HepG2 (cell line): ENCODE data around the gene IL21R. TPM values are rescaled to one million over a fixed set of nuclear protein-coding genes. Genes with fewer than 3 reads are reported as not detected.

Experiments used
- ATAC-seq: fragments of 200-7000 bp; cut with Tn5 transposase; 3 replicates; pipeline ENCODE4 v1.9.1; 2020; ENCODE audit warnings: mild to moderate bottlenecking, moderate library complexity
- BruUV-seq: library from RNA; stranded (reverse); fragments of 400-500 nt; replicated peaks from 2 replicates; lab custom pipeline; 2021; lab: Mats Ljungman, UMichigan
- CTCF ChIA-PET: fragments of 300-600 bp; formaldehyde crosslinking; extraction: SDS; loops from one replicate; lab custom pipeline; 2021; ENCODE audit warnings: low total read pairs, inconsistent platforms, low intra/inter-chr PET ratio; lab: Yijun Ruan, JAX
- POLR2A ChIA-PET: fragments of 350-600 bp; sonication (Branson Sonifier 250); formaldehyde crosslinking; loops from one replicate; lab custom pipeline; 2020; ENCODE audit warnings: antibody characterized with exemption, inconsistent platforms; lab: Yijun Ruan, JAX
- DNase-seq: peaks from one replicate; pipeline ENCODE4 v3.0.0-alpha.2; 2015; ENCODE audit warnings: low spot score
- FAIRE-seq: peaks from 3 replicates; lab custom pipeline; 2011; peaks lifted over from hg19 to GRCh38; lab: Jason Lieb, UNC
- H2AFZ ChIP-seq: one replicate; pipeline ENCODE4 v1.6.1; 2011; ENCODE audit warnings: low read length, inconsistent platforms
- H3K27ac ChIP-seq: fragments of 300-600 bp; 3 replicates; pipeline ENCODE4 v1.8.0; 2011; ENCODE audit warnings: mixed run types, mild to moderate bottlenecking, mixed read lengths, low read length, inconsistent platforms; ENCODE audit not compliant: insufficient read depth; ENCODE audit errors: extremely low read length
- H3K27me3 ChIP-seq, 2 experiments: fragments of 200-600 bp in 1 of 2; 2 replicates in 1 of 2; 3 replicates in 1 of 2; pipeline versions ENCODE4 v1.6.0 to v1.8.0; 2011; ENCODE audit warnings: low read length in 2 of 2, mild to moderate bottlenecking in 2 of 2, moderate library complexity in 2 of 2, inconsistent platforms in 1 of 2; ENCODE audit not compliant: insufficient read depth in 2 of 2, control insufficient read depth in 1 of 2
- H3K36me3 ChIP-seq, 2 experiments: fragments of 200-600 bp in 1 of 2; replicated peaks in 1 of 2; 2 replicates in 1 of 2; 3 replicates in 1 of 2; pipeline versions ENCODE4 v1.5.1 to v1.8.0; 2011; ENCODE audit warnings: low read length in 2 of 2, inconsistent platforms in 1 of 2; ENCODE audit not compliant: insufficient read depth in 2 of 2, control insufficient read depth in 1 of 2
- H3K4me1 ChIP-seq: 2 replicates; pipeline ENCODE4 v1.5.1; 2012; ENCODE audit warnings: low read length, inconsistent platforms; ENCODE audit not compliant: insufficient read depth
- H3K4me2 ChIP-seq: 2 replicates; pipeline ENCODE4 v1.6.0; 2011; ENCODE audit warnings: low read depth, low read length, inconsistent platforms
- H3K4me3 ChIP-seq, 3 experiments: fragments of 200-600 bp in 1 of 3; sonication (generic), shearing (Covaris generic) in 1 of 3; replicated peaks in 1 of 3; 2 replicates each; pipeline ENCODE4 v1.5.1; 2011 to 2016; ENCODE audit warnings: low read length in 3 of 3, inconsistent platforms in 2 of 3, low read depth in 2 of 3, mild to moderate bottlenecking in 2 of 3, control low read depth in 1 of 3, mixed read lengths in 1 of 3; ENCODE audit not compliant: insufficient read depth in 1 of 3
- H3K79me2 ChIP-seq: one replicate; pipeline ENCODE4 v1.6.1; 2011; ENCODE audit warnings: low read length, inconsistent platforms; ENCODE audit not compliant: insufficient read depth
- H3K9ac ChIP-seq: 2 replicates; pipeline ENCODE4 v1.6.0; 2011; ENCODE audit warnings: mild to moderate bottlenecking, low read depth, low read length, inconsistent platforms; ENCODE audit not compliant: insufficient read depth
- H3K9me3 ChIP-seq: 2 replicates; pipeline ENCODE4 v1.5.1; 2012; ENCODE audit warnings: mild to moderate bottlenecking, low read length
- H4K20me1 ChIP-seq: 2 replicates; pipeline ENCODE4 v1.6.0; 2011; ENCODE audit warnings: inconsistent platforms, mild to moderate bottlenecking, low read length, moderate library complexity; ENCODE audit not compliant: insufficient read depth
- ADNP ChIP-seq: sonication (generic); formaldehyde crosslinking; IDR thresholded peaks from 2 replicates; pipeline ENCODE4 v1.4.0; 2020; ENCODE audit warnings: missing genetic modification reagents
- E2F2 ChIP-seq: sonication (generic); formaldehyde crosslinking; IDR thresholded peaks from 2 replicates; pipeline ENCODE4 v1.4.0; 2020; ENCODE audit warnings: missing genetic modification reagents, borderline replicate concordance
- ESRRA ChIP-seq: sonication (generic); formaldehyde crosslinking; IDR thresholded peaks from 2 replicates; pipeline ENCODE4 v1.5.1; 2020; ENCODE audit warnings: mild to moderate bottlenecking, low read depth, missing genetic modification reagents
- NRL ChIP-seq: sonication (generic); formaldehyde crosslinking; IDR thresholded peaks from 2 replicates; pipeline ENCODE4 v1.5.0; 2020; ENCODE audit warnings: missing genetic modification reagents, mild to moderate bottlenecking, moderate library complexity, borderline replicate concordance
- PCBP2 ChIP-seq: fragments of 200-400 bp; formaldehyde crosslinking; optimal IDR thresholded peaks from 2 replicates; pipeline ENCODE3; 2018; ENCODE audit warnings: low read length, low read depth; ENCODE audit not compliant: poor library complexity, severe bottlenecking
- TBX3 ChIP-seq: fragments of 450-650 bp; IDR thresholded peaks from 2 replicates; pipeline ENCODE4 v1.6.1; 2017; ENCODE audit warnings: antibody characterized with exemption, mild to moderate bottlenecking, inconsistent platforms, borderline replicate concordance
- XBP1 ChIP-seq: sonication (generic); formaldehyde crosslinking; IDR thresholded peaks from 2 replicates; pipeline ENCODE4 v1.5.0; 2020; ENCODE audit warnings: missing genetic modification reagents
- ZFP41 ChIP-seq: sonication (generic); formaldehyde crosslinking; IDR thresholded peaks from 2 replicates; pipeline ENCODE4 v1.4.0; 2020; ENCODE audit warnings: mild to moderate bottlenecking, missing genetic modification reagents, borderline replicate concordance
- ZMYM3 ChIP-seq: sonication (generic); formaldehyde crosslinking; IDR thresholded peaks from 2 replicates; pipeline ENCODE4 v1.5.1; 2020; ENCODE audit warnings: mild to moderate bottlenecking, missing genetic modification reagents
- ZNF160 ChIP-seq: sonication (generic); formaldehyde crosslinking; IDR thresholded peaks from 2 replicates; pipeline ENCODE4 v1.8.0; 2022; ENCODE audit warnings: mild to moderate bottlenecking, inconsistent platforms, missing genetic modification reagents
- ZNF232 ChIP-seq: sonication (generic); formaldehyde crosslinking; IDR thresholded peaks from 2 replicates; pipeline ENCODE4 v1.4.0; 2020; ENCODE audit warnings: missing genetic modification reagents, borderline replicate concordance
- ZNF766 ChIP-seq: sonication (generic); formaldehyde crosslinking; IDR thresholded peaks from 2 replicates; pipeline ENCODE4 v1.5.0; 2020; ENCODE audit warnings: missing genetic modification reagents, borderline replicate concordance
- ZNF790 ChIP-seq: sonication (generic); formaldehyde crosslinking; IDR thresholded peaks from 2 replicates; pipeline ENCODE4 v1.8.0; 2022; ENCODE audit warnings: missing genetic modification reagents, mild to moderate bottlenecking, borderline replicate concordance
- ZNF839 ChIP-seq: sonication (generic); formaldehyde crosslinking; IDR thresholded peaks from 2 replicates; pipeline ENCODE4 v1.4.0; 2020; ENCODE audit warnings: missing genetic modification reagents, mild to moderate bottlenecking, borderline replicate concordance
- ZNF850 ChIP-seq: sonication (generic); formaldehyde crosslinking; conservative IDR thresholded peaks from 2 replicates; pipeline ENCODE4 v1.9.0; 2021; ENCODE audit warnings: mild to moderate bottlenecking, missing genetic modification reagents
- ZNF878 ChIP-seq: sonication (generic); formaldehyde crosslinking; IDR thresholded peaks from 2 replicates; pipeline ENCODE4 v1.8.1; 2023; ENCODE audit warnings: mild to moderate bottlenecking, missing genetic modification reagents, moderate library complexity
- WGBS: methylation state at CpG from one replicate; pipeline ENCODE4 v1.1.6; 2017; ENCODE audit warnings: low lambda C conversion rate; 5-methylcytosine and 5-hydroxymethylcytosine counted together
- in situ Hi-C: cut with HindIII; loops from 2 replicates; pipeline ENCODE4 v1.10.0; 2017; ENCODE audit warnings: low pct_unique_long_range_greater_than_20kb; ENCODE audit not compliant: extremely low pct_ligation_motif_present
- intact Hi-C: fragments of 100-400 bp; cut with micrococcal nuclease; formaldehyde crosslinking; loops from one replicate; pipeline ENCODE4 v1.10.0; 2022; ENCODE audit not compliant: unreplicated experiment
- polyA plus RNA-seq, 8 experiments: library from polyadenylated mRNA; depleted of rRNA in 3 of 8; stranded (reverse) in 7 of 8; unstranded in 1 of 8; fragments of >200 nt; fragmentation: Illumina TruSeq in 4 of 8; extraction: Trizol in 4 of 8; gene quantifications; 2 replicates each; pipeline versions ENCODE4 v1.2.1 to v1.2.3, GENCODE V29; 2011 to 2016; ENCODE audit warnings: low read depth in 4 of 8, missing spikeins in 1 of 8, mixed read lengths in 1 of 8; ENCODE audit not compliant: insufficient read depth in 1 of 8
- total RNA-seq, 5 experiments: library from RNA; depleted of rRNA; stranded (reverse); fragments of >200 nt; fragmentation: Illumina TruSeq; extraction: Trizol; gene quantifications; 2 replicates each; pipeline ENCODE4 v1.2.3, GENCODE V29; 2016; ENCODE audit warnings: low read depth in 1 of 5

The IL21R gene
- total and polyA plus RNA-seq, 2 of the 13 experiments (the other 11 are each of a cell fraction or from before 2014, with no cell fraction given), result 0.49 to 0.64 TPM

- TF ChIP-seq PCBP2, result no peak
- TF ChIP-seq ZNF790 (CRISPR knock-in tag), result no peak
- no peak for TF ChIP-seq ZFP41
- TF ChIP-seq, all 625 proteins: peak for 0
Observed at GRCh38 chr16:27385398-27385797, 16.6 kb upstream of the IL21R start (continued).

- CTCF ChIA-PET, result no interaction called here
- intact Hi-C loops, result no loop called here
- 0 out of 2 replicates have a peak, but pooled peaks have one; percentile 12 for TF ChIP-seq ZMYM3 (CRISPR knock-in tag)
- TF ChIP-seq ZNF878 (CRISPR knock-in tag), result no peak
- no peak for TF ChIP-seq ADNP (CRISPR knock-in tag)
- in situ Hi-C loops, result no loop called here
- Histone ChIP-seq H3K79me2 (no peaks in the 10 kb centered on the region), H2AFZ (no peak overlapping the region), H3K4me3 (no peak overlapping the region), H3K27ac (no peak overlapping the region), H3K9me3 (no peaks in the 10 kb centered on the region), H3K36me3 (no peaks in the 10 kb centered on the region), H3K4me1 (no peaks in the 10 kb centered on the region), H3K4me2 (no peak overlapping the region), H3K9ac (no peak overlapping the region), H4K20me1 (no peaks in the 10 kb centered on the region), H3K27me3 (peaks cover 2 to 41% of the 10 kb centered on the region in 2 experiments; a peak in 3 of 5 replicates)
- DNase-seq, result no peak
- ATAC-seq, result no peak
- 14% methylated on average over 4 of the region's 4 CpGs for WGBS
- FAIRE-seq, result no peak
- POLR2A ChIA-PET, result no interaction called here
- no TSS peak for BruUV-seq
Observed at GRCh38 chr16:27386674-27387073, 15.3 kb upstream of the IL21R start.

GRCh38 chr16:27387724-27388123 is 14.2 kb upstream of the IL21R start:
- intact Hi-C loops, result no loop called here
- ChIA-PET POLR2A (no interaction called here), CTCF (no interaction called here)
- H3K4me3 ChIP-seq, result no peak overlapping the region
- FAIRE-seq (no peak), DNase-seq (no peak), ATAC-seq (no peak)
- no peaks in the 10 kb centered on the region for H3K79me2 ChIP-seq
- H3K4me1 ChIP-seq, result no peaks in the 10 kb centered on the region
- H2AFZ ChIP-seq, result no peak overlapping the region
- no peak overlapping the region for H3K9ac ChIP-seq
- no peaks in the 10 kb centered on the region for H3K9me3 ChIP-seq
- H3K27me3 ChIP-seq, result peaks cover 2 to 41% of the 10 kb centered on the region in 2 experiments; a peak in 3 of 5 replicates
- H3K36me3 ChIP-seq, result no peaks in the 10 kb centered on the region
- no peak overlapping the region for H3K4me2 ChIP-seq
- in situ Hi-C loops, result no loop called here
- 30% methylated on average over 1 of the region's 1 CpG for WGBS
- BruUV-seq, result no TSS peak
- no peaks in the 10 kb centered on the region for H4K20me1 ChIP-seq
- no peak overlapping the region for H3K27ac ChIP-seq
- TF ChIP-seq NRL, result no peak
- TF ChIP-seq ZNF232, result no peak
- no peak for TF ChIP-seq ZNF160 (CRISPR knock-in tag)
- no peak for TF ChIP-seq ZNF766 (CRISPR knock-in tag)
- no peak for TF ChIP-seq TBX3
- no peak for TF ChIP-seq ZNF850 (CRISPR knock-in tag)
- no peak for TF ChIP-seq E2F2 (CRISPR knock-in tag)
- TF ChIP-seq ESRRA (CRISPR knock-in tag), result no peak
- TF ChIP-seq ZNF839 (CRISPR knock-in tag), result no peak
- no peak for TF ChIP-seq XBP1 (CRISPR knock-in tag)
